Measurements from ENCODE around the gene DBN1. TPM values are rescaled to one million over a fixed set of nuclear protein-coding genes. Genes with fewer than 3 reads are reported as not detected.
A peak's percentile ranks its signal among the peaks of the same experiment; 100 is the strongest.

Gene DBN1
- total RNA-seq, 1 donor from 2014 or later = 369 TPM

- Mint-ChIP-seq H3K4me1 (peaks cover 47% of the 10 kb centered on the region), H3K27me3 (ENCODE audit: low read depth) (no peaks in the 10 kb centered on the region), H3K9me3 (no peaks in the 10 kb centered on the region), H3K27ac (peak overlapping the region; percentile 79), H3K4me3 (peak overlapping the region; percentile 15), H3K36me3 (no peaks in the 10 kb centered on the region)
- TF ChIP-seq CTCF (IDR thresholded peaks at IDR 0.05; ENCODE audit: unreplicated experiment) = no peak
- DNase-seq (ENCODE audit: low spot score in 2 of 2, unreplicated experiment in 2 of 2) = no peak
Observed at GRCh38 chr5:177475563-177476427, 2.4 kb upstream of the DBN1 start.

GRCh38 chr5:177474846-177475562 lies 1.6 kb upstream of the DBN1 start:
- Mint-ChIP-seq H3K4me3 (peak overlapping the region; percentile 76), H3K36me3 (no peaks in the 10 kb centered on the region), H3K4me1 (peaks cover 55% of the 10 kb centered on the region), H3K27me3 (ENCODE audit: low read depth) (no peaks in the 10 kb centered on the region), H3K9me3 (no peaks in the 10 kb centered on the region), H3K27ac (peak overlapping the region; percentile 87)
- no peak for DNase-seq (ENCODE audit: low spot score in 2 of 2, unreplicated experiment in 2 of 2)
- no peak for TF ChIP-seq CTCF (IDR thresholded peaks at IDR 0.05; ENCODE audit: unreplicated experiment)

- peak overlapping the region; percentile 87 for H3K27ac Mint-ChIP-seq
- TF ChIP-seq CTCF (IDR thresholded peaks at IDR 0.05; ENCODE audit: unreplicated experiment) = no peak
- H3K27me3 Mint-ChIP-seq (ENCODE audit: low read depth) = no peaks in the 10 kb centered on the region
- no peaks in the 10 kb centered on the region for H3K36me3 Mint-ChIP-seq
- H3K9me3 Mint-ChIP-seq = no peaks in the 10 kb centered on the region
- peaks cover 57% of the 10 kb centered on the region for H3K4me1 Mint-ChIP-seq
- no peak for DNase-seq (ENCODE audit: low spot score in 2 of 2, unreplicated experiment in 2 of 2)
- H3K4me3 Mint-ChIP-seq = peak overlapping the region; percentile 76
Observed at GRCh38 chr5:177474002-177474476, 605 bp upstream of the DBN1 start.

- peak in 1 of 2 experiments; percentile 64 for DNase-seq (ENCODE audit: low spot score in 2 of 2, unreplicated experiment in 2 of 2)
- H3K4me1 Mint-ChIP-seq = peaks cover 60% of the 10 kb centered on the region
- H3K27ac Mint-ChIP-seq = peak overlapping the region; percentile 88
Observed at GRCh38 chr5:177472460-177473442, 683 bp downstream of the DBN1 start.

More at GRCh38 chr5:177472460-177473442, 683 bp downstream of the DBN1 start:
- no peaks in the 10 kb centered on the region for H3K27me3 Mint-ChIP-seq (ENCODE audit: low read depth)
- H3K9me3 Mint-ChIP-seq = no peaks in the 10 kb centered on the region
- no peak for TF ChIP-seq CTCF (IDR thresholded peaks at IDR 0.05; ENCODE audit: unreplicated experiment)
- peak overlapping the region; percentile 80 for H3K4me3 Mint-ChIP-seq
- H3K36me3 Mint-ChIP-seq = peaks cover 4% of the 10 kb centered on the region
